DOHH2 (cell line): ENCODE measurements around the gene LRMDA.

Experiments
- CTCF ChIP-seq: fragments of 200-600 bp; sonication (generic); IDR thresholded peaks from one replicate; pipeline ENCODE4 v1.5.1; 2014; ENCODE audit warnings: antibody characterized with exemption, mild to moderate bottlenecking, low read depth, low read length; ENCODE audit not compliant: poor library complexity, severe bottlenecking
- EZH2phosphoT487 ChIP-seq: fragments of 200-600 bp; sonication (generic); IDR thresholded peaks from 2 replicates; pipeline ENCODE4 v1.6.1; 2017; ENCODE audit warnings: borderline replicate concordance, mild to moderate bottlenecking, antibody characterized with exemption, low read length, moderate library complexity, mixed read lengths

GRCh38 chr10:75828413-75828812 is 397.0 kb downstream of the LRMDA start:
- no peak for TF ChIP-seq CTCF
- no peak for TF ChIP-seq EZH2phosphoT487
